Sigmoid colon (tissue), 7 donors: ENCODE measurements around the gene CXCL8. TPM values are rescaled to one million over a fixed set of nuclear protein-coding genes. Genes with fewer than 3 reads are reported as not detected.

ENCODE experiments used
- DNase-seq: peaks from one replicate; pipeline ENCODE4 v3.0.0-alpha.2; 2019
- H3K27ac ChIP-seq, 4 donors: fragments of 200-600 bp; sonication (generic); one replicate each; pipeline ENCODE4 v1.5.1; 2016 to 2019; ENCODE audit warnings: mild to moderate bottlenecking in 1 of 4
- H3K27me3 ChIP-seq, 3 donors: fragments of 200-600 bp; sonication (generic); one replicate each; pipeline ENCODE4 v1.5.1; 2019; ENCODE audit warnings: mild to moderate bottlenecking in 1 of 3
- H3K36me3 ChIP-seq, 4 donors: fragments of 200-600 bp; sonication (generic); one replicate each; pipeline ENCODE4 v1.5.1; 2016 to 2019
- H3K4me1 ChIP-seq, 4 donors: fragments of 200-600 bp; sonication (generic); one replicate each; pipeline ENCODE4 v1.5.1; 2017 to 2019
- H3K4me3 ChIP-seq, 4 donors: fragments of 200-600 bp; sonication (generic); one replicate each; pipeline ENCODE4 v1.5.1; 2017 to 2019; ENCODE audit warnings: mild to moderate bottlenecking in 2 of 4, moderate library complexity in 1 of 4
- H3K9me3 ChIP-seq, 4 donors: fragments of 200-600 bp in 3 of 4; sonication (generic) in 3 of 4; one replicate each; pipeline versions ENCODE4 v1.5.1 to v1.6.1; 2013 to 2019
- CTCF ChIP-seq, 4 experiments: fragments of 450-650 bp in 3 of 4; fragments of 200-600 bp in 1 of 4; IDR thresholded peaks; one replicate each; pipeline ENCODE4 v1.5.1; 2016 to 2019; ENCODE audit warnings: antibody characterized with exemption in 4 of 4, mild to moderate bottlenecking in 3 of 4, moderate library complexity in 2 of 4
- EP300 ChIP-seq, 4 donors: sonication (generic); formaldehyde crosslinking; IDR thresholded peaks; one replicate each; pipeline ENCODE4 v1.6.1; 2017; ENCODE audit warnings: antibody characterized with exemption in 4 of 4
- POLR2A ChIP-seq, 2 donors: fragments of 450-650 bp; IDR thresholded peaks; one replicate each; pipeline ENCODE4 v1.6.1; 2016; ENCODE audit warnings: antibody characterized with exemption in 2 of 2, mild to moderate bottlenecking in 2 of 2, moderate library complexity in 2 of 2
- POLR2AphosphoS5 ChIP-seq, 4 donors: sonication (generic); formaldehyde crosslinking; IDR thresholded peaks; one replicate each; pipeline ENCODE4 v1.6.1; 2017; ENCODE audit warnings: antibody characterized with exemption in 4 of 4
- WGBS, 2 donors: extraction: QIAGEN DNeasy Blood & Tissue Kit; methylation state at CpG; one replicate each; pipeline ENCODE4 v1.1.7; 2013; 5-methylcytosine and 5-hydroxymethylcytosine counted together
- intact Hi-C: fragments of 100-400 bp; cut with DNase I; formaldehyde crosslinking; loops from one replicate; pipeline ENCODE4 v1.15.1; 2023
- polyA plus RNA-seq, 3 donors: library from polyadenylated mRNA; stranded (reverse); fragments of 200-250 nt; gene quantifications; one replicate each; pipeline ENCODE4 v1.2.3, GENCODE V29; 2013
- total RNA-seq, 4 donors: library from RNA; depleted of rRNA; stranded (reverse); fragments of >200 nt; gene quantifications; one replicate each; pipeline ENCODE4 v1.1.0, GENCODE V29; 2016
- donor health status: healthy with polysubstance abuse.
- donor health status: Bipolar disorder and iron deficiency.
- donor health status: healthy.

The CXCL8 gene
- total and polyA plus RNA-seq, 7 donors: 0.36 to 109 (median 8.0) TPM; not detected in 1

GRCh38 chr4:73751830-73752229, 11.5 kb downstream of the CXCL8 start:
- 94 to 96% methylated on average over 1 of the region's 1 CpG for WGBS, 2 donors
- intact Hi-C loops: no loop called here

GRCh38 chr4:73752424-73752823, 12.1 kb downstream of the CXCL8 start:
- 88% methylated on average over 3 of the region's 3 CpGs for WGBS, 2 donors
- Histone ChIP-seq H3K4me1 (no peaks in the 10 kb centered on the region), H3K36me3 (no peaks in the 10 kb centered on the region), H3K9me3 (no peaks in the 10 kb centered on the region), H3K27ac (no peak overlapping the region), H3K4me3 (no peak overlapping the region), H3K27me3 (no peaks in the 10 kb centered on the region)
- intact Hi-C loops: no loop called here
- TF ChIP-seq CTCF (IDR thresholded peaks at IDR 0.05) (no peak), POLR2AphosphoS5 (IDR thresholded peaks at IDR 0.05) (no peak), POLR2A (IDR thresholded peaks at IDR 0.05) (no peak), EP300 (IDR thresholded peaks at IDR 0.05) (no peak)
- no peak for DNase-seq

More at GRCh38 chr4:73751830-73752229, 11.5 kb downstream of the CXCL8 start:
- no peak for DNase-seq
- Histone ChIP-seq H3K9me3 (no peaks in the 10 kb centered on the region), H3K27me3 (no peaks in the 10 kb centered on the region), H3K4me1 (no peaks in the 10 kb centered on the region), H3K27ac (no peak overlapping the region), H3K36me3 (no peaks in the 10 kb centered on the region), H3K4me3 (no peak overlapping the region)
- TF ChIP-seq CTCF (IDR thresholded peaks at IDR 0.05): no peak
- no peak for TF ChIP-seq POLR2AphosphoS5 (IDR thresholded peaks at IDR 0.05)

- H3K27me3 ChIP-seq: no peaks in the 10 kb centered on the region
- DNase-seq: no peak
- 93 to 94% methylated on average over 1 of the region's 1 CpG for WGBS, 2 donors
- H3K4me3 ChIP-seq: no peak overlapping the region
- no peaks in the 10 kb centered on the region for H3K4me1 ChIP-seq
- intact Hi-C loops: no loop called here
- no peak overlapping the region for H3K27ac ChIP-seq
- no peaks in the 10 kb centered on the region for H3K36me3 ChIP-seq
- H3K9me3 ChIP-seq: no peaks in the 10 kb centered on the region
- TF ChIP-seq CTCF (IDR thresholded peaks at IDR 0.05) (no peak), POLR2A (IDR thresholded peaks at IDR 0.05) (no peak), EP300 (IDR thresholded peaks at IDR 0.05) (no peak), POLR2AphosphoS5 (IDR thresholded peaks at IDR 0.05) (no peak)
Observed at GRCh38 chr4:73753215-73753614, 12.8 kb downstream of the CXCL8 start.

- TF ChIP-seq EP300 (IDR thresholded peaks at IDR 0.05) (no peak), POLR2A (IDR thresholded peaks at IDR 0.05) (no peak)
- no peaks in the 10 kb centered on the region for H3K9me3 ChIP-seq
Observed at GRCh38 chr4:73754934-73755333, 14.6 kb downstream of the CXCL8 start.

GRCh38 chr4:73759357-73759756, 19.0 kb downstream of the CXCL8 start:
- no peaks in the 10 kb centered on the region for H3K4me1 ChIP-seq
- no peak for TF ChIP-seq POLR2AphosphoS5 (IDR thresholded peaks at IDR 0.05)
- no peak for TF ChIP-seq CTCF (IDR thresholded peaks at IDR 0.05)
- TF ChIP-seq POLR2A (IDR thresholded peaks at IDR 0.05): no peak
- TF ChIP-seq EP300 (IDR thresholded peaks at IDR 0.05): no peak
- intact Hi-C loops: no loop called here
- H3K9me3 ChIP-seq: no peaks in the 10 kb centered on the region
- H3K27ac ChIP-seq: no peak overlapping the region
- no peak for DNase-seq
- no peaks in the 10 kb centered on the region for H3K27me3 ChIP-seq
- no peaks in the 10 kb centered on the region for H3K36me3 ChIP-seq
- 91 to 97% methylated on average over 2 of the region's 2 CpGs for WGBS, 2 donors
- H3K4me3 ChIP-seq: no peak overlapping the region

More at GRCh38 chr4:73754934-73755333, 14.6 kb downstream of the CXCL8 start:
- intact Hi-C loops: no loop called here
- Histone ChIP-seq H3K4me3 (no peak overlapping the region), H3K36me3 (no peaks in the 10 kb centered on the region), H3K4me1 (no peaks in the 10 kb centered on the region), H3K27ac (no peak overlapping the region), H3K27me3 (no peaks in the 10 kb centered on the region)
- no peak for DNase-seq
